ENCODE results near the gene PER1.

Gene PER1

DNA sequence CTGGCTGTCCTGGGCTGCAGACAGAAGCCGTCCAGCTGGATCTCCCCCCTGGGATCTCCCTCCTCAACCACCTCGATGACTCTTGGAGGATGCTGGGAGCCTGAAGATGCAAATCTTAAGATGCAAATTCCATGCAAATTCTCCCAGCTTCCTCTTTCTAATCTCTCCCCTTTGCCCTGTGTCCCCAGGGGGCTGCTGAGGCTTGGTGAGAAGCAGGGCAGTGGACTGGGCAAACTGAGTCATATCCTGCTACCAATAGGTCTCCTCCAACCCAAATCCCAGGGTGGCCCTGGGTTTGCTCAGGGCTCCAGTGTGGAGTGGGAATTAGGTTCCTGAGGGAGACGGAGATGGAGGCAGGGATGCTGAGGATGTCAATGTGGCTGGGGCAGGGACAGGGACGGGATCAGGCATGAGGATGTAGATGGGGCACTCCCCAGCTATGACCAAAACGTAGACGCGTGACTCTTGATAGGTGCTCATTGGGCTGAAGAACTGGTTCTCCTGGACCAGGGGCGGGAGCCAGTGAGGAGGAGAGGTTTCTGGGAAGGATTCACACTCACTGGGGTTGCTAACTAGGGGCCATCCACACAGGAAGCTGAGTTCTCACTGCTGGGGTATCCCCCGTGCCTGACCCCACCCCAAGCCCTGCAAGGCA is 61.0 kb downstream of the PER1 start:
- DNase-seq: peak in 1 of 2 donors; percentile 46

Data from CD4-positive, alpha-beta T cell treated with Interleukin-4 for 1 hour (primary cell).